Epithelial cell of esophagus (primary cell): ENCODE results near the gene ETV2.

ENCODE experiments used
- DNase-seq: peaks from one replicate; pipeline ENCODE4 v3.0.0; 2010; ENCODE audit warnings: low read depth
- H3K4me3 ChIP-seq: 2 replicates; pipeline ENCODE4 v1.5.1; 2011; ENCODE audit warnings: mild to moderate bottlenecking, low read length, control low read depth
- CTCF ChIP-seq: IDR thresholded peaks from 2 replicates; pipeline ENCODE4 v1.5.1; 2011; ENCODE audit warnings: low read depth, mild to moderate bottlenecking, low read length, control low read depth, inconsistent platforms; ENCODE audit not compliant: insufficient read depth; ENCODE audit errors: missing control alignments

ETV2 gene

GRCh38 chr19:35693835-35694599 is 52.5 kb downstream of the ETV2 start:
- no peak overlapping the region for H3K4me3 ChIP-seq

More at GRCh38 chr19:35693835-35694599, 52.5 kb downstream of the ETV2 start:
- TF ChIP-seq CTCF: peak; percentile 99
- DNase-seq: peak; percentile 87
